HG03280 (cell line): ENCODE measurements around the gene GNAI1.

ENCODE experiments used
- ATAC-seq: cut with Tn5 transposase; IDR thresholded peaks from one replicate; pipeline ENCODE4 v1.9.1; 2021; ENCODE audit warnings: mild to moderate bottlenecking, moderate library complexity; ENCODE audit not compliant: unreplicated experiment

Gene GNAI1

DNA sequence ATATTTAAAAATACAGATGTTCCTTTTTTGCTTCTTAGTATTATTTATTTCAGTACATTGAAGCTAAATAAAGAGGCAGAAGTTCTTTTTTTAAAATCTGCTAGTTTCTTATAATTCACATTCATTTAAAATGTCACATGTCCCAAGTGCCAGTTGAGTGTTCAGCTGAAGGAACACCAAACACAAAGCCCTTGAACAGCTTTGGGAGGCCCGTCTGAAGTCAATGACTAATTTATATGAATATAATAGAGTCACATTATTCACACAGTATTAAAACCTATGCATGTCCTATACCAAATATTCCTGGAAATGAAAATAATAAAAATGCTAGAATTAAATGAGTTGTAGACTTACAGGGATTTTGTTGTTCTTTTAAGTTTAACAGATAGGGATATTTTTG lies 70.3 kb downstream of the GNAI1 start:
- no peak for ATAC-seq

DNA sequence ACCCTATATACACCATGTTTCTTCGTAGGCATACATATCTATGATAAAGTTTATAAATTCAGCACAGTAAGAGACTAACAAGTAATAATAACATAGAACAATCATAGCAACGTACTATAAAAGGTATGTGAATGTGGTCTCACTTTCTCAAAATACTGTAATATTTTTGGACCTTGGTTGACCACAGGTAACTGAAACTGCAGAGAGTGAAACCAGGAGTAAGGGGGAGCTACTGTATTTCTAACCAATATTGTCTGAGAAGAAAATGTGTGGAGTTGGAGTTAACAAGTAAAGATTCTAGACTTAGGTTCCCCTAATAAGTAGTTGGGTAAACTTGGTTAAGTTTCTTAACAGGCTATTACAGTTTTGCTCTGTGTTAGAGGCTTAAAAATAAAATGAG lies 72.1 kb downstream of the GNAI1 start:
- ATAC-seq, result peak; percentile 70

DNA sequence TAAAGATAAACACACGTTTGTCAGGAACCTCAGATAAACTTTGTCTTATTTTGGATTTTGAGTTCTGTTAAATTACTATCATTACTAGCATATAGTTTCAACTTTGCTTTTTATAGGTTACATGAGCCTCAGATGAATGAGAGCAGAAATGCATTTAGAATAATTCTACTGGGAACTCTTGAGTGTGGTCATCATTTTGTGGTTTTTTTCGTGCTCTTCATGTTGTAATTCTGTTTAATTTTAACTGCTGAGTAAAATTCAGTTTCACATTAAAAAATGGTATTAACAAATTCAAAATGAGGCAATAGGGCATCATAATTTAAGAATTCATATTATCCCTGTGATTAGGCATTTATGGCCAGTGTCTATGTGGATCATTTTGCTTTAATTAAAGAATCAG lies 72.9 kb downstream of the GNAI1 start:
- ATAC-seq, result no peak

DNA sequence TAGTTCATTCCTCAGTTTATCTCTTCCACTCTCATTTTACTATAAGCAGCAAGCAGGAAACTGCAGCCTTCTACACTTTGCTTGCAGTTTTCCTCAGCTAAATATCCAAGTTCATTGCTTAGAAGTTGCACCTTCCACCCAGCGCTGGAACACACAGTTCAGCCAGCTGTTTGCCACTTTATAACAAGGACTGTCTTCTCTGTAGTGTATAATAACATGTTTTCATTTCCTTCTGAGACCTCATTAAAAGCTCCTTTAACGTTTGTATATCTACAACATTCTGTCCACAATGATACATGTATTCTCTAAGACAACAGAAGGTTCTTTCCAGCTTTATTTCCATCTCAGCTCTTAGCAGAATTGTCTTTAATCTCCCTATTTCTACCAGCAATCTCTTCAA lies 74.1 kb downstream of the GNAI1 start:
- ATAC-seq, result no peak

DNA sequence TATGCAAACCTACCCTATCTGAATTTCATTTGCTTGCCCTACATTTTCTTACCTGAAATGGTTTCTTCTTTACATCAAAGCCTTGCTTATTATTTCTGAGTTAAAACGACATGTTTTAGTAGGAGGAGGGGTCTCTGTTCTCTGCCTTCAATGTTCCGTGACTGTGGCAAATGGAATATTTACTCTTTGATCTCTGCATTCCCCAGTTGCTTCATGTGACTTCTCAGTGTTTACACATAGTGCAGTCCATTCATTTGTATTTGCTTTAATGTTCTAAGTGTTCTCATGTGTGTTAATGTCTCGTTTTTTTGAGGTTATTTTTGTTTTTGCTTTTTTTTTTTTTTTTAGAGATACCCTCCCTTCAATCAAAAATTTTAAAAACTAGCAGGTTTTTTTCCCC lies 75.8 kb downstream of the GNAI1 start:
- ATAC-seq, result no peak

DNA sequence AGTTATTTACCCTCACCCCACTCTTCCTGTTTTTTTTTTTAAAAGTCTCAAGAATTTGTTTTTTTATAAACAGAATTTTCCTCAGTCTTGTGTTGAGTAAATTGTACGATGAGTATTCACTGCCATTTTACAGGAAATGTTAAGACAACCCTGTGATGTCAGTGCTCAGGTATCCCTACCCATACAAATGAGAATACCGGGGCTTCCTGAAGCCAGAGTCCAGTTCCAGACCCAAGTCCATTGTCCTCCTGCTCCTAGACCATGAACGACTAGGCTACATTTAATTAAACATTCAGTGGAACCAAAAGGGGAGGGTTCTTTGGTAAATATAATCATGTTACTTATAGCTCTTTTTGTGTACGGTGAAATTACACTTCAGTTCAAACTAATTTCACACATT lies 79.2 kb downstream of the GNAI1 start:
- no peak for ATAC-seq

DNA sequence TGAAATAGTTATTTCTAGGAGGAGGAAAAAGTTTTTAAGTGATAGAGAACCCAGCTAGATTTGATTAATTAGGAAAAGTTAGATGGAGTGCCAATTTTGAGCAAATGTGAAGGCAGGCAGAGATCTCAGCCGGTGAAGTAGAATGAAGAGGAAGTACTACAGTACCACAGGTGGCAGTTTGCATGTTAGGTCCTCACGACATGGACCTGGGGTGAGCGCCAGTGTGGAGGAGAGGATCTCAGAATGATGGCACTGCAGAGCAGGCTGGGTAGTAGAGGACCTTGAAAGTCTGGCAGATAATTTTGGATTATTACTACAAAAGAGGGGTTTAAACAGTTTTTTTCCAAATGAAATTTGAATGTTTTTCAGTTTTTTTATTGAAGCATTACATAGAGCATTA lies 81.1 kb downstream of the GNAI1 start:
- ATAC-seq, result no peak

DNA sequence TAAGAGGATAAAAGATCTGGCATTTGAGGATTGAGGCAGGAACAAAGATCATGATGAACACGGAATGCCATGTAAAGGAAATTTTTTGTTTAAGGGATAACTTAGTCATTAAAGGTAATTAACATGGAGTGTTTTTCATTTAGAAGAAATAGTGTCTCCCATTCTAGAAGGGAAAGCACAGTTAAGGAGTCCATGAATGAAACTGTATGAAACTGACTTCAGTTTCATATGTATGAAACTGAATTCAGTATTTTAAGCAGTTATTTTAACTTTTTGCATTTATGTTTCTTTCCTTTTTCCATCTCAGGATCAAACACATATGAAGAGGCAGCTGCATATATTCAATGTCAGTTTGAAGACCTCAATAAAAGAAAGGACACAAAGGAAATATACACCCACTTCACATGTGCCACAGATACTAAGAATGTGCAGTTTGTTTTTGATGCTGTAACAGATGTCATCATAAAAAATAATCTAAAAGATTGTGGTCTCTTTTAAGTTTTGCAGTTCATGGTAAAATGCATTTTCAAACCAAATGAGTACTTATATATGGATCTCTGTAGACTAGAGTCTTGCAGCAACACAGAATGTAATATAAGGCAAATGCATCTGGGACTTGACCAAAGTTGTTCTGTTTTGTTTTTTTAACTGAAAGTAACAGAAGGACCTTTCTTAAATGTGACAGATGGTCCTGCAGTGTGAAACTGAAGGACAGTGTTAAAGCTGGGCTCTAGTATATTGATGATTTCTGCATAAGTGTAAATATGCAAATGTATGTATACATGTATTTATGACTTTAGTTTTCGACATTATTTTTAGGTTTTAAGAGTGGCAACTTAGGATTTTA lies 82.6 kb downstream of the GNAI1 start:
- ATAC-seq, result no peak

DNA sequence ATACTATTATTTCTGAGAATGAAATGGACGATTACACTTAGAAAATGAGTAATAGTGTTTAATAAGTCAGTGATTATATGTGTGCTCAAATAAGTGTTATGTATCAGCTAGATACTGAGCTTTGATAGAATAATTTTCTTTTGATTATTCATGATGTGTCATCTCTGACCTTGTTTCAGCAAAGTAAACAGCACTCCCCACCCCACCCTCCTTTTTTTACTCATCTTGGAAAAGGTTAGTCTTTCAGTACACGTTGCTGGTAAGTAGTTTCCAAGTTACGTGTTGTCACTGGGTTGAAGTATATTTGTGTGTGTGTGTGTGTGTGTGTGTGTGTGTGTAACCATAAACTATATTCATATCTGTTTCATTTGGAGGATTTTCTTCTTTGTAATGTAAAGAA lies 84.1 kb downstream of the GNAI1 start:
- no peak for ATAC-seq

DNA sequence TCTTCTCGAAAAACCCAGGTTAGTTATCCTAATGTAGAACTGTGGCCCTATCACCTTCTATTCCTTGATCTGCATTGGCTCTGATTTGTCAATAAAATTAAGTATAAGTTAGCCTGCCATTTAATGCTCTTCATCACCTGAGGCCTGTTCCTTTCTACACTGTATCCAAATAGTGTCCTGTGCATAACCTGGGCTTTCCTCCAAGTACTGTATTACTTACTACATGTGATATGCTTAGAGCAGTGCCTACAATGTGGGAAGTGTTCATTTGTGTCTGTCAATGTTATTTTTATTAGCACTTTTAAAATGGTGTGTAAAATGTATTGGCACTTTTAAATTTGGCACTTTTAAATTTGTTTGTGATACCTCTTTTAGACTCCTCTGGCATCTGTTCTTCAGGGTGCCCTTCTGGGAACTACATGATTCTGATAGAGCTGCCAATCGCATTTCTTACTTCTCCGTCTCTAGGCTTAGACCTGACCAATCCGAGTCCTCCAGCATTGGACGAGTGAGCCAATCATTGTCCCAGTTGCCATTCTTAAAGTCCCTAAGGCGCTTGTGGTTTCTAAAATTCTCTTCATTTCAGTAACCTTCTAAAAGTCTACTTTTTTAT lies 85.5 kb downstream of the GNAI1 start:
- no peak for ATAC-seq

DNA sequence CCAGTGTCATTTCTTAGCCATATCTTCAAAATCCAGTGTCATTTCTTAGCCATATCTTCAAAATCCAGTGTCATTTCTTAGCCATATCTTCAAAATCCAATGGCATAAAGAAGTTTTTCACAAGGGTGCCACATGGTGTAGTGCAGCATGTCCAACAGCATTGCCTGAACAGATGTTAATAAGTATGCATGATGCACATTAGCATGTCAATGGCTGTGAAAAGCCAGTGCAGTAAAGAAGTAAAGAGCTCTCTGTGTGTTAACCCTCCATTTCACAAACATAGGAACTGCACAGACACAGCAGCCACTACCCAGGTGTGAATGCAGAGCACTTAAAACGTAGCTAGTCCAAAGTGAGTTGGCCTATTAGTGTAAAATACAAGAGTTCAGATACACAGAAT lies 89.8 kb downstream of the GNAI1 start:
- ATAC-seq, result no peak

DNA sequence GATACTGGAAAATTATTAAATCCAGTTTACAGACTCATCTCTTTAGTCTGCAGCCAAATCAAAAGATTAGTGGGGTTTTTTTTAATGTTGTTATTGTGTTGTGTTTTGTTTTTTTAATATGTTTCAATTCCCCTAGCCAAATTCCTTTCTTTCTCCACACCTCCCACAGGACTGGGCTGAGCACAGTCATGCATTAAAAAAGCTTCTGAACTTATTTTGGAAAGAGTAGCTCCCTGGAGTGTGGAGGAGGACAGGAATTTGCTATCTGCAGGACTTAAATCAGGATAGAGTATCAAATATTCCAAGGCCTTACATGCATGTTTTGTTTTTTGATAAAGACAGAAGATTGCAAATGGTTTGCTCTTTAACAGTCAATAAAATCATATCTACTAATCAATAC lies 90.7 kb downstream of the GNAI1 start:
- ATAC-seq, result no peak

DNA sequence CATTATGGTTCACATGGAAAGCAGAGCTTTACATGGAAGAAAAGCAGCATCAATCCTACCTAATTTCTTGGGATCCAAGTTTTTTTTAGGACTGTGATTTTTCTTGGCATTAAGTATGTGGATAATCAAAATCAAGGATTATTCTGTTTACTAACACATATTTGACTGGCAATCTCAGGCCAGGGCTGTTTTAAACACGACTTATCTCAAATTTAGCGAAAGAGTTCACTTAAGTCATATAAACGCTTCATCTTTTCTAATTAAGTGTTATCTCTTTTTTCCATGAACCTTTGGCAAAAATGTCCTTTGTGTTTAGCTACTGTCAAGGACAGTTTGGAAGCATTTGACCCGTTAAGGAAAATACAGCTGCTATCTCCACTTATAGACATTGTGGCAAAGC lies 92.0 kb downstream of the GNAI1 start:
- no peak for ATAC-seq

DNA sequence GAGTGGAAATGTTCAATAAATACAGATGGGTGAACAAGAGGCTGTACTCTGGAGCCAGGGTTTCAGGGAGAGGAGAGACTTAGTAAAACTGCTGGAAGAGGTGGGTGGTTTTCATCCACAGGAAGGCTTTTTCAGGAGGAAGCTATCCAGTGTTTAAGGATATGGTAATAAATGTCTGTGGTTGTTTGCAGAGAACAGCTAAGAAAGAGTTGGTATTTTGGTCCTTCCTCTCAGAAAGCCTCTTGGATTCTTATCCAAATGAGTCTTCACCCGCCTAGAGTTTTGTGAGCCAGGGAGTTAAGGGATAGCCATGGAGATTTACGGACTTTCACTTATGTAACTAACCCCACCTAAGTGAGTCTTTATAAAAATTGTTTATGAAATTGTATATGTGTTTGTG lies 95.7 kb downstream of the GNAI1 start:
- ATAC-seq, result no peak

DNA sequence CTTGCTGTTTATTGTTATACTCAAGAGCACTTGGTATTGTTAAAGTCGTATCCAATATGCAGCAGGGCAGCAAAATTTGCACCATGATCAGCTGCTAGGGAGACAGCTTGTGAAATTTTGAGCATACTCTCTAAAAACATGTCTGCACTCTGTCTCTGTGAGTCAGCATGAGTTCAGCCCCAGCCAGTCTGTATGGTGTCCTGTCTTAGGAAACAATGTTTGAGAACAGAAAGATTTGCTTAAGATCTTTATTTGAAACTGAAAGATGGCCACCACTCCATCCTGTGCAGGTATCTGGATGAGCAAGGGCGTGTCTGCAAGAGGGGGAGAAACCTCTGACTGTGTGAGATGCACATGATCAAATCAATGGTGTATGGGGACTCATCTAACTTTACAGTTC lies 97.1 kb downstream of the GNAI1 start:
- ATAC-seq, result no peak

DNA sequence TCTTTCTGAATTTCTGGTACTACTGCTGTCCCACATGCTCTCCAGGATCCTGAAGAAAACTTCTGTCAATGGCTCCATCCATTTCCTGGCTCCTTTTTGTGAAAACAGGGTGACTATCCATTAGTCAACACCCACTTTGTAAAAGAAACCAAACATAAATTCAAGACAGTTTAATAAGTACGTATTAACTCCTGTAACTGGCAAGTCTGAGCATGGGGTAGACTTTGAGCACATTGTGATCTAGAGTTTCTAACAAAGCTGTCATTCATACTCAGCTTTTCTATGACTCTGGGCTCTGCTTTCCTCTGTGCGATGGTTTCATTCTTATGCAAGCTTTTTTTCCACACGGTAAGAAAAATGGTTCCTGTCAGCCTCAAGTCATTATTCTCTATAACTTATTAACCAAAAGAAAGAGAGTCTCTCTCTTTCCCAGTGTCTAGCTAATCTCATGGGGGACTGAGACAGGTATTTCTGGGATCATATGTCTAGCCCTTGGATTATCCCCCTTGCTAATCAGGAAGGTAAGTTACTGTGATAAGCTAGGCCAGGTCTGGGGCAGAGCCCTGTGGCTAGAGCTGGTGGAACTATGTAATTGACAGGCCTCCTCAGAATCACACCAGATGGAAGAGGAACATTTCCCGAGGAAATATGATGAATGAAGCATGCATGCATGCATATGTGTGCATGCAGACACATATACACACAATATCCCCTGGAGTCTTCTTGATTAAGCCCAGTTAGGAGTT lies 98.5 kb downstream of the GNAI1 start:
- ATAC-seq, result no peak

DNA sequence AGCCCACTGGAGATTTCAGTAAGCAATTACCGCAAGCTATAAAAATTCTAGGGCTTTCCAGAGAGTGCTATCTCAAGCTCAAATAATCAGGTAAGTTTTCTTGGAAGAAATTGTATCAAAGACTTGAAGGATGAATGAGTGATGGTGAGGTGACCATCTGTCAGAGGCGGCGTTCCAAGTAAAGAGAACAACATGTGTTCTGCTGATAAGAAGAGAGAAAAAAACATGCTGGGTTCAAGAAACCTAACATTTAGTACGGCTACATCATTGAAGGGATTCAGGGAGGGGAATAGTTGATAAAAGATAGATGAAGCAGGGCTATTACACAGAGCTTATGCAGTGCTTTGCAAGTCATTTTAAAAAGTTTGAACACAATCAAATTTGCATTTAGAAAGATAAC lies 100.7 kb downstream of the GNAI1 start:
- no peak for ATAC-seq

DNA sequence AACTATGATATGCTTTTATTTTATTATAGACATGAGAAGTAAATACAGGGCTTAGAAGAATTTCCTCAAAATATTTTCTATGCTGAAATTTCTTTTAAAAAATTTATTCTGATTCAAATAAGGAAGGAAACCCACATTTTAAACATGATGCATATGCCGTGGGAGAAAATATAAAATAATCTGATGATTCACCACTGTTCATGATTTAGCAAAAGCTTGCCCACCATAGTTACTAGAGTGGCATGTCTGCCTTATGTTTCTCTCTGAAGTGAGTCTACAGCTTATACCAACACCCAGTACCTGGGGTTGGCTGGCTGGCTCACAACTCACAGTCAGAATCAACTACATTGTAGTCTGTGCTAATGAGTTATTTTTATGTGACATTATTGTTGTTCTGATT lies 102.0 kb downstream of the GNAI1 start:
- no peak for ATAC-seq

DNA sequence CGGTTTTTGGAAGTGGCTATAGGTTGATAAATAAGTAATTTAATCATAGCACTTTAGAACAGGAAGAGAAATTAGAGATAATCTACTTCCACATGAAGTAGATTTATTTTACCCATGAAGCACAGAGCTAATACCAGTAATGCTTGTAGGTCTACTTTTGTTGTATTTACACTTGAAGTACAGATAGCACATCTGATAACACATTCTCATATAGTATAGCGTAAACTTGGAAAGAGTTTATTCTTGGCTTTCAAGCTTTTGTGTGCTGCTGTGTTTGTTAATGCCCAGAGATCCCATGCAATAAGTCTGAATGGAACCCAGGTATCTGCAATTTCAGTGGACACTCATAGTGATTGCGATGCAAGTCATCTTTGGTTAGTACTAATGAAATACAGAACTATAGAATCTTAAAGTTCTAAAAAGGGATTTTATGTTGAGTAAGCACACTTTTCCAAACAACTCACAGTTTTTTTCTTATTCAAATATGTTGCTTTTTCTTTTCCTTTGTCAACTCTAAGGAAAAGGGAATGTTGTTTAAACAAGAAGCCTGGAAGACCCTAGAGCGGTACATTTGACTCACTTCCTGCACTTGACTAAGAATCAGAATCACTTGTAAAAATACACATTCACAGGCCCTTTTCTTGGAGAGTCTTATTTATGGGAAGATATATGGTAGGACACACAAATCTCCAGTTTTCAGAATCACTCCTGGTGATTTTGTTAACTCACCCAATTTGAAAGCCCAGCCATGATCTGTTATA lies 105.8 kb downstream of the GNAI1 start:
- no peak for ATAC-seq

DNA sequence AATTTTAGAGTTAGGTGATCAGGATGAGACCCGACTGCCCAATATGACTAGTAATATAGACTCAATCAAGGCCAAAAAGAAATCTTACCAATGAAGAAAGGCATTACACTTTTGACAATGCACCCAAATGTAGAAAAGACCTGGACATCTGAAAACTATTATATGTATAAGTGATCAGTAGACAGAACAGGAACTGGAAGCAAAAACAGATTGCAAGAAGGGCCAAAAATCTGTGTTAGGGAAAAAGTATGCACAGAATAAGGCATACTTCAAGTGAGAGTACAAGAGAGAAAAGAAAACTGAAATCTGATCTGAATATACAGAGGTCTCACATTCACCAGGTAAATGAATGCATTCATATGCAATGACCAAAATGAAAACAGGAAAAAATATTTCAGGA lies 107.0 kb downstream of the GNAI1 start:
- ATAC-seq, result no peak

DNA sequence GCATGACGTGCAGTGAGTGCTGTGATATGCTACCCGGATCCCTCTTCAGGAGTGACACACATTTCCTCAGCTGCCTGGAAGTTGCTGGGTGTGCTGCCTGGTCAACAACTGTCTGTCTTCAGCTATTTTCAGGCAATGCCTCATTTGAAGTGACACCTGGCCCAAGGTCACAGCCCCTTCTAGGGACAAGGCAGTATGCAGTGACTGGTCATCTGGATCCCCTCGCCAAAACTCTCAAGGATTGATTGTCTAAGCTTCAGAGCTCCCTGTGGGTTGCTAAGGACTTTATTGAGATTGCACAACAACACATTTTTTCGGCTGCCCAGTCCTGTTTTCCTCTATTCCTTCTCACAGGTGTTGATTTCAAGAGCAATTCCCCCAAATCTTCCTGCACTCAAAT lies 108.8 kb downstream of the GNAI1 start:
- ATAC-seq, result no peak
